GM19239 (cell line): Measurements from ENCODE around the gene TPCN2.

ENCODE experiments used
- DNase-seq: peaks from one replicate; pipeline ENCODE4 v3.0.0; 2011; ENCODE audit warnings: low spot score; ENCODE audit not compliant: insufficient read length
- FAIRE-seq: peaks from 2 replicates; lab custom pipeline; 2011; peaks lifted over from hg19 to GRCh38; lab: Jason Lieb, UNC

The TPCN2 gene

DNA sequence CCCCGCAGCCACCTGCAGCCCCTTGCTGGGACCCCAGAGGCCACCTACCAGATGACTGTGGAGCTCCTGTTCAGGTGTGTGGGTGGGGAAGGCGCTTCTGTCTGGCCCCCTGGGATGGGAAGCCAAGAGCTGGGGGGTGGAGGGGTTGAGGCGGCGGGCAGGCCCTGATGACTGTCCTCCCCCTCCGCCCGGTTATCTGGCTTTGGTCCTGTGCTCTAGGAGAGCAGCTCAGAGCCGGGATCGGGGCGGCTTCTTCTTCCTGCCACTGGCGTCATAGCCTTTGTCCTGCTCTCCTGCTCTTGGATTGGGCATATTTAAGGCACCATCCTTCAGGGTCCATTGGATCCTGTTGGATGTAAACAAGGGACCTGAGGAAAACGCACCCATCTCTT is 38.4 kb downstream of the TPCN2 start:
- DNase-seq: no peak
- FAIRE-seq: no peak

DNA sequence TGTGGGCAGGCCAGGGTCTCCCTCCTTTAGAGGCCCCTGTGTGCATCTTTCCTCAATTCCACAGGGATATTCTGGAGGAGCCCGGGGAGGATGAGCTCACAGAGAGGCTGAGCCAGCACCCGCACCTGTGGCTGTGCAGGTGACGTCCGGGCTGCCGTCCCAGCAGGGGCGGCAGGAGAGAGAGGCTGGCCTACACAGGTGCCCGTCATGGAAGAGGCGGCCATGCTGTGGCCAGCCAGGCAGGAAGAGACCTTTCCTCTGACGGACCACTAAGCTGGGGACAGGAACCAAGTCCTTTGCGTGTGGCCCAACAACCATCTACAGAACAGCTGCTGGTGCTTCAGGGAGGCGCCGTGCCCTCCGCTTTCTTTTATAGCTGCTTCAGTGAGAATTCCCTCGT is 39.1 kb downstream of the TPCN2 start:
- FAIRE-seq (no peak), DNase-seq (no peak)

DNA sequence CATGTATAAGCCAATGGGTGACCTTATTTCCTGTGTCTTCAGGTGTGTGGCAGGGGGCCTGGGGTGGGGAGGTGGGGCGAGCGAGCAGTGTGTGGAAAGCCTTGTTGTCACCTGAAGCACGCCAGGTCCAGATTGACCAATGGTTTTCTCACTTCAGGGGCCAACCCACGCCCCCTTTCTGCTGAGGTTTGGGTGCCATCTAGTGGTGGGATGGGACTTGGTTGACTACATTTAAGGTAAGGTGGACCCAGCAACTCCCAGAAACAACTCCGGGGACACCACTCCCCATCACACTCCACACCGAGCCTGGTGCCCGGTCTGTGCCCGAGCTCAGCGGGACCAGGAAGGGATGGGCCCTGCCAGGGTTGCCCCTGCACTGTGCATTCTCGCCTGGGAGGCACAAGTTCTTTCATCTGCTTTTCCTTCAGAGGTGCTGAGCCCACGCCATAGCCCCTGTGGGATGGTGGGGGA is 40.0 kb downstream of the TPCN2 start:
- DNase-seq (peak; percentile 99), FAIRE-seq (peak; percentile 79)

DNA sequence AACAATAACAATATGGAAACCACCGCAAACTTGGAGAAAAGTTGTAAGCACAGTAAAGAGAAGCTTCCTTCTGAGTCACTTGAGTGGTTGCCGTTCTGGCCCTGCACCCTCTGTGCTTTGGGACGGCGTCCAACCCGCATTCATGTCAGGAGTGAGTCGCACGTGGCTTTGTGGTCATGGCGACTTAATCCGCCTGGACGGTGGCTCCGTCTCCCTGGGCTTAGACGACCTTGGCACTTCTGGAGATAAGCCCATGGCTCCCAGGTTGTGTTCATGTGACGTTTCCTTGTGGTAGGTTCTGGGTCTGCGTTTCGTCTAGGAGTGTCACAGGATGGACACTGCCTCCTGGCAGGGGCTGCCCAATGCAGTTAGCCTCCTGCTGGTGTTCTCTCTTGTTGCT is 40.5 kb downstream of the TPCN2 start:
- DNase-seq (no peak), FAIRE-seq (no peak)

DNA sequence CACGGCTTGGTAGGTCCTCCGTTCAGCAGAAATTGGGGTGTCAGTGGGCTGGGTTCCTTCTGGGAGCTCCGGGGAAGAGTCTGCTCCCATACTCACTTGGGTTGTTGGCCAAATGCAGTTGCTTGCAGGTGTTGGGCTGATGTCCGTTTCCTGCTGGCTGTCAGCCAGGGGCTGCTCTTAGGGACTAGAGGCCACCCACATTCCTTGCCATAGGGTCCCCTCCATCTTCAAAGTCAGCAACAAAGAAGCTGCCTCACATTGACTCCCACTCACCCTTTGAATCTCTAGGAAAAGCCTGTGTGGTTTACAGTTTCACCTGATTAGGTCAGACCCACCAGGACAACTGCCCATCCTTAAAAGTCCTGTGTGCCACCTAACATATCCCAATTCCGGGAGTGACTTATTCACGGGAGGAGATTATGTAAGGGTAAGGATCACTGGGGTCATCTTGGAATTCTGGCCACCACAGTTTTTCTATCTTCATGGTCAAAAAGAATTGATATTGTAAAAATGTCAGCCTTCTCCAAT is 43.0 kb downstream of the TPCN2 start:
- FAIRE-seq (no peak), DNase-seq (no peak)

DNA sequence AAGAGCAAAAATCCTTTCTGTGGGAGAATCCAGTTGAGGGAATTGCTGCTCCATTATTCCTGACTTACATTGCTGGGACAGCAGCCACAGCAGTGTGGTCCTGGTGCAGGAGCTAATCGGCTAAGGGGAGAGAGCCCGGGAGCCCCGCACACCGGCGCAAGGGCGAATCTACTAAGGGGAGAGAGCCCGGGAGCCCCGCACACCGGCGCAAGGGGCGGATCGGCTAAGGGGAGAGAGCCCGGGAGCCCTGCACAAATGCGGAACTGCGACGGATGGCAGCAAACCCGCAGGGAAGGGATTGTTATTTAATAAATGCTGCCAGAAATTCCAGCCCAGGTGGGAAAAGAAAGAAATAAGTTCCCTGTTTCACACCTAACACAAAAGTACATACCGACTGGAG is 43.5 kb downstream of the TPCN2 start:
- DNase-seq: no peak
- FAIRE-seq: no peak

DNA sequence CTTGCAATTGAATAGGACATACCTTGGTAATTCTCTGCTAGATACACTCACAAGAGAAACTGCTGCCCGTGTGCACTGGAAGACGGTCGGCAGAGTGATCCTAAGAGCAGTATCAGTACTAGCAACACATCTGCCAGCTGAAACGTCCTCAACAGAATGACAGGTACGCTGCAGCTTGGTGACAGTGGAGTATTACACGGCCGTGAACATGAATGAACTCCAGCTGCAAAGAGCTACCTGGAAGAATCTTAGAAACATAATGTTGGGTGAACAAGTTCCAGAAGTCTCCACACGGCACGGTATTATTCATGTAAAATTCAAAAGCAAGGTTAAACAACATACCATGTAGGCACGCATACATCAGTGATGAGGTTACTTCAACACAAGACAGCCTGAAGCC is 44.4 kb downstream of the TPCN2 start:
- DNase-seq (no peak), FAIRE-seq (no peak)

DNA sequence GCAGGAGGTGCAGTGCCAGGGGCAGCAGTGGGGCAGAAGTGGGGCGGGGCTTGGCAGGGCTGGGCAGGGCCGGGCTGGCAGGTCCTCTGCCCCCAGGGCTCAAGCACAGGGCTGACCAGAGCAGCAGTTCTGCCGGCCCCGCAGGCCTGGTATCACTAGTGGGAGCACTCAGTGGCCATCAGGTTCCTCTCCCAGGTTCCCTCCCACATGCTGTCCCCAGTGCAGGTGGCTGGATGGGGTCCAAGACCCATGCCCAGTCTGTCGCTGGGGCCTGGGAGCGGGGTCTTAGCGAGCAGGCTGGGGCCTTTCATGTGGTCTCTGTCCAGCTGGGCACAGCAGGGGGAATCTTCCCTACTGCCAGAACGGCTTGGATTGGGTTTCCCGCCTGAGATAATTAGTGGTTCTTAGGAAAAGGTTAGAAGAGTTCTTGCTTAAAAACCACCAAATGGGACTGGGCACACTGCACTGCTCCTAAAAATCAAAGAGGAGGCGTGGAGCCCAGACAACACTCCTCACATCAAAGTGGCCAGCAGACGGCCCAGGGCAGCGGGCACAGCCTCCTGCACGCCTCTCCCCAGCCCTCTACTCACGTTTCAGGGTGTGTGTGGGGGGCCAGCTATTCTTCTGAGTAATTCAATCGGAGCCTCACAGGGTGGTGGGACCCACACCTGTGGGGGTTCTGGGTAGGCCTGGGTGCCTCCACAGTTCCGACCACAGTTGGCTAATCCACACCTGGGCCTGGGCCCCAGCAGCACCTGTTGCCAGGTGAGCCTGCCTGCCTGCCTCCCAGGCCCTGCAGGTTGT is 45.6 kb downstream of the TPCN2 start:
- no peak for FAIRE-seq
- no peak for DNase-seq

DNA sequence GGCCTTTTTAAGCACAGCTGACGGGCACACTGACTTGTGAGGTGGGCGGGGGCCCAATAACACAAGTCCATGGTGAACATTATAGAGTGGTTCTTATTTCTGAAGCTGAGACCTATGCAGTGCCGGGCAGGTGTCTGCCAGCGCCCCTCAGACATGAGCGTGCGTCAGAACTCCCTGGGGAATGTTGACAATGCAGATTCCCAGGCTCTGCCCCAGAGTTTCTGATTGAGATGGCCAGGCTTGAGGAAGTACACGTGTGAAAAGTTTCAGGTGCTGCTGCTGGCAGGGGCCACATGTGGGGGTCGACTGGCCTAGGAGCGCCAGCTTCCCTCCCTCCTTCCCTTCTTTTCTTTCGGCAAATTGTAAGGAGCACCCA is 46.2 kb downstream of the TPCN2 start:
- no peak for FAIRE-seq
- no peak for DNase-seq

DNA sequence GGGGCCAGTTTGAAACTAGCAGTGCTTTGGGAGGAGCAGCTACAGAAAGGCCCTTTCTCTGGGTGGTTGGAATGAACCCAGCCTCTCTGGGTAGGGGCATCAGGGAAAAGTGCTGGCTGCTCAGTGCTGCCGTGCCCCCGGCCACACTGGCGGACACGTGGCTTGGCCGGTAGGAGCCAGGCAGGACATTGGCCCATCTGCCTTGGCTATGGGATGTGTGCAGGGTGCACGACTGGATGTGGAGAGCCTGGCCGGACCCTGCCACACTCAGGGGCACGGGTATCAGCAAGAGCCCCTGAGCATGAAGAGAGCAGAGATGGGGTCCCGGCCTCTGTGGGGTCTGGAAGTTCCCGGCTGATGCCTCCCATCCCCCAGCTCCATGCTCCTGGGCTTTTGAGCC is 46.6 kb downstream of the TPCN2 start:
- DNase-seq (no peak), FAIRE-seq (no peak)

DNA sequence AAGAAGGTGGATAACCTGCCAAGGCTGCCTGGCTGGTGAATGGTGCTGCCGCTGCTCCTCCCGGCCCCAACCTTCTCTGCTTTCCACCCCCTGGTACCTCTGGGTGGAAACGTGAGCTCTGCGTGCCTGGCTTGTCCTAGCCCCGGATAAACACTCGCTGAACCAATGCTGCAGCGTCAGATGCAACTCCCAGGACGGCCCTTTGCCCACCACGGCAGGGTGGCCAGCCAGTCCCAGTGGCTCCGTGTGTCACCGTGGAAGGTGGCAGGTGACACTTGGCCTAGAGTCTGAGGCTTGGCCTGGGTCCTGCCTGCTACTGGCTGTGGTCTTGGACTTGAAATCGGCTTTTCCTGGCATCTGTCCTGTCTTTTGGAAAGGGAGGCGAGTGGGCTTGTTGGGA is 47.7 kb downstream of the TPCN2 start:
- FAIRE-seq: no peak
- no peak for DNase-seq

DNA sequence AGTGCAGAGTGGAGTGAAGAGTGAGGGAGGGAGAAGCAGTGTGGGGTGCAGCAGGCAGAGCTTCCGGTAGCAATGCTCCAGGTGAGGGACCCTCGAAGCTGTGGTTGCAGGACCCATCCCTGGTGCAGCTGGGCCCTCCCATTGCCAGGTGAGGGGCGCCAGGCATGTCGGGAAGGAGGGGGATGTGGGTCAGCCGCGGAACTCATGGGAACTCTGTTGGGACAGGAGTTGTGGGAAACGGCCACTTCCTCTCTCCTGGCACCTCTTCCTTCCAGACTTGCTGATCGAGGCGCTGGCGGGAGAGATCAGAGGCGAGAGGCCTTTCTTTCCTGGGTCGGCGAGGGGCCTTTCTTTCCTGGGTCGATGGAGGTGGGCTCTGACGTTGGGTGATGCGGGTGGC is 48.5 kb downstream of the TPCN2 start:
- FAIRE-seq: no peak

DNA sequence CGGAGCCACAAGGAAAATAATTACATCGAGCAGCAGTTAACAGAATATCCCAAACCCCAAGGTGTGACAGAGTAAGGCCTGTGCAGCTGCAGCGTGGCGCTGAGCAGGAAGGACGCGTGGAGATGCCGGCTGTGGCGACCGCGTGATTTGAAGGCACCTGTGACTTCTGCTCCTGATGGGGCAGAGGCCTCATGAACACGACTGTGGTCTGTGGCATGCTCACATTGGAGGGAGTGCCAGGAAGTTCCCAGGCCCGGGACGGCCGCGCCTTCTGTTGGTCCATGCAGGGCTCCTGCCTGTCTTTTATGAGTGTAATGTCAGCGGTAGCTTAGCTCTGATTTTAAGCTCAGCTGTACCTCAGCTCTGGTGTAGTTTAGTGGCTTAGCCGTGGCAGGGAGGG is 50.4 kb downstream of the TPCN2 start:
- FAIRE-seq (no peak), DNase-seq (no peak)

More for the DNA sequence above, 48.5 kb downstream of the TPCN2 start:
- no peak for DNase-seq

DNA sequence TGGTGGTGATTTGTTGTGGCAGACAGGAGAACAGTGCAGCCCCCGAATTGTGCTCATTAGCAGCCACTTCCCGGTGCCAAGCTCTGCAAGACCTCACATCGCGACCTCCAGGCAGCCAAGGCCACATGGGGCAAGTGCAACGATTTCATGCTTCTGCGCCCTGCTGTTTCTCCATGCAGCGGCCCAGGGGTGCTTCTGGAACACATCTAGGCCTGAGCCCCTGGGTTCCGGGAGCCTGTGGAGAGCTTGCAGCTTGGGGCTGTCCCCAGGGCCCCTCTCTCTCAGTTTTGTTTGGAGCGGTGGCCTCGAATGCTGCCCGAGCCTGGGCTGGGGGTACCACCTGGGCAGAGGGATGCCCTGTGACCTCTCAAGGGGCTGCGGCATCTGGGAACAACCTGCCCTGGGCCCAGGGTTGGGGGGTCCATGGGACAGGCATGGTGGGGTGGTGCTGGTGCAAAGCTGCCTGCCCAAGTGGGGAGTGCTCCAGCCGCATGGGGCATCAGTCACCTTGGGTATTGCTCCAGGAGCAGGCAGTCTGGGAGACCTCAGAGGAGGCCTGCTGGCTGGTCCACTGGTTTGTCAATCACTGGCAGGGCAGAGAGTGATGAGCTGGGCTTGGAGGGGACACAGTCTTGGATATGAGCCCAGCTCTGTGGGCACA is 51.9 kb downstream of the TPCN2 start:
- no peak for FAIRE-seq
- no peak for DNase-seq

DNA sequence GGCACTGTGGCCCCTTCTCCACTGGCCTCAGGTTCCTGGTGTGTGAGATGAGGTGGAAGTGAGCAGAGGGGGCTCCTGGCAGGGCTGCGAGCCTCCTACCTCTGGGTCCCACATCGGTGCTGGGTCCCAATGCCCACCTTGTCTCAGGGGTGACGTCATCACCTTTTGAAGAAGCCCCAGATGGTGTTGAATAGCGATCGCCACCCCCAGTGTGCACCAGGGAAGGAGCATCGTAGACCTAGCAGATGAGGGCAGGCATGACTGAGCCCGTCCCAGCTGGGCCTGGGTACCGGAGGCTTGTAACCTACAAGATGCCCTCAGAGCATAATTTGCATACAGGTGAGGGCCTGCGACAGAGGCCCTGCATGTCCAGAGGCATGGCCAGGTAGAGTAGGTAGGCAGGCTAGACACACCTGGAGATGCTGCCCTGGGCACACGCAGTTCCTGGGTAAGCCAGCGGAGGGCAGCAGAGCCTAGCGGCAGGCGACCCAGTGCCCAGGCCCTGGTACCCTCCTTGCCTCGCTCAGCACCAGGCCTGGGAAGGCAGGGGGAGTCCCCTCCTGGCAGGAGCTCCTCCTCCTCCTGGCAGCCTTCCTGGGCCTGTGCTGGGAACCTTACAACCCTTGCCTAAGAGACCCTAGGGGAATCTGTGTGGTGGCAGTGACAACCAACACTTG is 52.5 kb downstream of the TPCN2 start:
- DNase-seq (peak; percentile 93), FAIRE-seq (peak; percentile 82)

DNA sequence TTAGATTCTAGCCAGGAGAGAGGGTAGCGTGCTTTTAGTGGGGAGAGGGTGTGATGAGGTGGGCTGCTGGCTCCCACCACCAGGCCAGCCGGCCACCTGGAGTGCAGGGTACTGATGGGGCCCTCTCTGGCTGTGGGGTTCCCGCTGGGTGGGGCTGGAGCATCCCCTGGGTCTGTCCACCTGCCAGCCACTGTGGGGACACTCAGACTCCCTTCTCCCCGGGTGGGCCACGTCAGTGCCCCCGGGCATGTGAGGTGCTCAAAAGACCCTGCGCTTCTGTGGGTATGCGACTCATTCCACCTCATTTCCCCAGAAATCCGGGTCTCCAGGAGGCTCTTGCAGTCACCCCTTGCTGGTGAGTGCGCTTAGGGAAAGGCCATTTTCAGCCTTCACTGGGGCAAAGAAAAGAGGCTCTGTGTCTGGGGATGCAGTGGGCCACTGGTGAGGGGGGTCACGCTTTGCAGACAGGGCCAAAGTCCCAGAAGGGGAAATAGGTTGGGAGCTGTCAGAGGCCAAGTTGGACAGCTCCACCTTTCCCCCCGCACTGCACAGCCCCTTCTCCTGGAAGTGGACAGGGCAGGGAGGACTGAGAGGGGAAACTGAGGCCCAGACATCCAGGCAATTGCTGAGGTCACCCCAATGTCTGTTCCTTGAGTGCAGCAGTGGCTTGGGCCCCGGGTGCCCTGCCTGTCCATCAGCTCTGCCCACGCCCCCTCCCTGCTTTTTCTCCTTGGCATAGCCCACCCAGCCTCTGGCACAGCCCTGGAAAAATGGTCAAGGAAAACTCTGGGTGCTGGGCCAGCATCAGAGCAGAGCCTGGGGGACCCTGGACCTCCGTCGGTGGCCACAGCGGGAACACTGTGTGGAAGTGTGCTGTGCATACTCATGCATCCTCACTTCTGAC is 53.3 kb downstream of the TPCN2 start:
- no peak for DNase-seq
- no peak for FAIRE-seq

DNA sequence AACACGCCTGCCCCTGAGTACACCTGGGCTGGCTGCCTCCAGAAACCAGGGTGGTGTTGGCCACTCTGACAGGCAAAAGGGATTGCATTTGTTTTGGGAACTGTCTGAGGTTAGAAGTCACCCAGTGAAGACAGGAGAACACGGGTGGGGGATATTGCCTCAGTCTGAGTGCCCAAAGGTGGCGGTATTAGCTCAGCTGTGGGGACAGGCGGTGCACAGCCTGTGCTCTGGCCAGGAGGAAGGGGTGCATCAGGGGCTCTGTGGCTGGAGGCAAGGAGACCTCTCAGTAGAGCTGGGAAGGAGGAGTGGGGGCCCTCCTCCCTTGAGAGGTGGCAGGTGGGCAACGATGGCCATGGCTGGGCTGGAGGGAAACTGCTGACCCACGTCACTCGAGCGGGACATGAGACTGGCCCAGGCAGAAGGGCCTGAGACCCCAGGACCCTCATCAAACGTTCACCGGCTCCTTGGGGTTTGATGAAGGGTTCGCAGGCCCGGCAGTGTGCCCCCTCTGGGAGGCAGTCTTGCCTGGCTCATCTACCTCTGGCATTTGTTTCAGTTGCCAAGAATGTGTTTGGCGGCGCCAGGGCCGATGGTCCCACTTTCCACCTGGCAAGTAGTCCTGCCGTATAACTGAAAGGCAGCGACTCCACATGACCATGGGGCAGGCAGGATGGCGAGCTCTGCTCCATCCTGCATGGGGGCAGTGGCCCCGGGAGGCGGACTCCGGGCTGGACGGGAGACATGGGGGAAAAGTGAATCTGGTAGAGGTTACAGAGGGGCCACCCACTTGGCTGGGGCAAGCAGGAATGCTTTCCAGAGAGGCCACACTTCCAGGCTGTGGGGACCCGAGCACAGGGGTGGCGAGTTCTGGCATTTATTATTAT is 54.2 kb downstream of the TPCN2 start:
- DNase-seq (no peak), FAIRE-seq (no peak)

DNA sequence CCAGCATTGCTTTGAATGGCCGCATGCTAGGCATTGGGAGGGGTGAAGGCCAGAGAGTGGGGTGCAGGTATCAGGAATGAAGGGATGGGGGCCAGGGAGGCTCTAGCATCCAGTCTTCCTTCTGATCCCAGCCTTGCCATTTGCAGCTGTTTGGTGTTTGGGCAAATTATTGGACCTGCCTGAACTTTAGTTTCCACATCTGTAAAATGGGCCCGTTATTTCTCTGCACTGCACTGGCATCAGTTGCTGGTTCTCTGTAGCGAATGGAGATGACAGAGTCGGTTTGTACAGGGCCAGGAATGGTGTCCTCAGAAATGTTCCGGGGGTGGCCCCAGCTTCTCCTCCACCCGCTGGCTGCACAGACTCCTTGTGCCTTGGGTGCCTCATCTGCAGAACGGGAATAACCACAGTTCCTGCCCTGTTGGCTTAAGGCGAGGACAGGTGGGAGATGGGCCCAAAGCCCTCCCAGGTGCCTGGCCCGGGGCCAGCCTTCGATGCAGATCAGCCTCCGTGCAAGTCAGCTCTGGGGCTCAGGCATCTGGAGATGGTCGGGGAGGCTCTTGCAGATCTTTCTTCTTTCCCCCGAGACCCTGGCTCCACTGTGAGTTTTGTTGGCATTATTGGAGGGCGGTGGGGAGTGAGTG is 55.6 kb downstream of the TPCN2 start:
- no peak for DNase-seq
- FAIRE-seq: no peak
